Measurements from ENCODE around the gene MED8. TPM values are rescaled to one million over a fixed set of nuclear protein-coding genes. Genes with fewer than 3 reads are reported as not detected.

The MED8 gene
- total and polyA plus RNA-seq, 2 of the 8 experiments (the other 6 are each of a cell fraction or from before 2014, with no cell fraction given), result 7.0 to 20.6 TPM

GRCh38 chr1:43405876-43406234, 16.3 kb upstream of the MED8 start:
- H2BK12ac ChIP-seq (ENCODE audit: low read depth, low read length), result no peak overlapping the region
- no peaks in the 10 kb centered on the region for H3K79me1 ChIP-seq (ENCODE audit: low read depth, low read length)
- no peak overlapping the region for H3K23ac ChIP-seq (ENCODE audit: insufficient read length)
- WGBS, 2 experiments (ENCODE audit: extremely low coverage in 1 of 2, insufficient coverage in 1 of 2, insufficient read length in 1 of 2, insufficient replicate concordance in 2 of 2, low coverage in 1 of 2, low lambda C conversion rate in 2 of 2, missing lambda C conversion rate in 1 of 2), result 90 to 100% methylated on average over 1 to 2 of the region's 2 CpGs
- DNase-seq (ENCODE audit: low read depth in 1 of 2, low spot score in 2 of 2) (no peak), FAIRE-seq (no peak)
- H3K36me3 ChIP-seq (ENCODE audit: control insufficient read depth in 2 of 4, insufficient read depth in 4 of 4, low read length in 3 of 4), result peaks cover 0 to 19% (median 4%) of the 10 kb centered on the region in 4 experiments; a peak in 4 of 8 replicates
- CTCF ChIA-PET (ENCODE audit: partially characterized antibody), result interaction anchor here (1.1 to 2.0 kb wide), 2 partner anchors 9 to 167 kb away, joined by 6 to 8 read pairs; no protein-coding TSS in a partner anchor
- POLR2A ChIA-PET (ENCODE audit: partially characterized antibody), result interaction anchor here (0.9 to 1.8 kb wide), 2 partner anchors 9 to 16 kb away, joined by 3 to 6 read pairs; partner anchors contain the start of genes MED8 and SZT2
- no peak overlapping the region for H2BK15ac ChIP-seq (ENCODE audit: low read length)
- H3K79me2 ChIP-seq (ENCODE audit: control insufficient read depth in 1 of 2, insufficient read depth in 2 of 2, low read length in 2 of 2), result no peaks in the 10 kb centered on the region
- H3K9me3 ChIP-seq (ENCODE audit: insufficient read depth in 2 of 2, low read depth in 1 of 2, low read length in 1 of 2), result no peaks in the 10 kb centered on the region
- no peak overlapping the region for H4K91ac ChIP-seq (replicated peaks; ENCODE audit: insufficient read length, low read length)
- no peak overlapping the region for H3K14ac ChIP-seq (ENCODE audit: insufficient read length)
- no peak overlapping the region for H2BK120ac ChIP-seq (replicated peaks; ENCODE audit: low read depth, low read length)
- H3K56ac ChIP-seq (replicated peaks; ENCODE audit: insufficient read length, low read depth, low read length), result no peak overlapping the region
- no peaks in the 10 kb centered on the region for H3K27me3 ChIP-seq (replicated peaks in 1 of 4; ENCODE audit: control insufficient read depth in 3 of 4, extremely low read depth in 1 of 4, insufficient read depth in 3 of 4, low read length in 3 of 4)
- no peaks in the 10 kb centered on the region for H3K4me1 ChIP-seq (replicated peaks in 1 of 4; ENCODE audit: control insufficient read depth in 3 of 4, insufficient read depth in 4 of 4, low read length in 3 of 4)
- no peak overlapping the region for H3K4ac ChIP-seq (replicated peaks; ENCODE audit: insufficient read length, low read depth, low read length)
- H3K18ac ChIP-seq (ENCODE audit: extremely low read depth, low read length), result no peak overlapping the region
- no peak overlapping the region for H3K27ac ChIP-seq (ENCODE audit: low read depth, low read length)
- H2BK5ac ChIP-seq (ENCODE audit: low read depth, low read length), result no peak overlapping the region
- no peak overlapping the region for H2AFZ ChIP-seq (ENCODE audit: low read length)
- no peak overlapping the region for H3K4me3 ChIP-seq (ENCODE audit: extremely low read depth in 1 of 4, insufficient read depth in 2 of 4, low read depth in 3 of 4, low read length in 4 of 4)
- no peak overlapping the region for H3K4me2 ChIP-seq (ENCODE audit: insufficient read depth in 1 of 2, low read depth in 2 of 2, low read length in 2 of 2)
- no peak overlapping the region for H2AK5ac ChIP-seq (ENCODE audit: low read depth, low read length)
- H4K8ac ChIP-seq (ENCODE audit: extremely low read depth, insufficient read depth, low read length), result no peak overlapping the region
- no peaks in the 10 kb centered on the region for H3K23me2 ChIP-seq (ENCODE audit: low read depth, low read length)
- H3K9ac ChIP-seq (replicated peaks in 1 of 4; ENCODE audit: extremely low read depth in 1 of 4, low read depth in 3 of 4, low read length in 3 of 4), result no peak overlapping the region
- no peak for TF ChIP-seq SRF (IDR thresholded peaks at IDR 0.05; ENCODE audit: low read depth, low read length)
- TF ChIP-seq SUZ12 (IDR thresholded peaks at IDR 0.05; ENCODE audit: low read length), result no peak
- no peak for TF ChIP-seq HDAC2 (IDR thresholded peaks at IDR 0.05; ENCODE audit: borderline replicate concordance in 1 of 2, low read depth in 2 of 2, low read length in 2 of 2)
- TF ChIP-seq YY1 (IDR thresholded peaks at IDR 0.05; ENCODE audit: low read depth, low read length), result no peak
- TF ChIP-seq, protein P1, sequence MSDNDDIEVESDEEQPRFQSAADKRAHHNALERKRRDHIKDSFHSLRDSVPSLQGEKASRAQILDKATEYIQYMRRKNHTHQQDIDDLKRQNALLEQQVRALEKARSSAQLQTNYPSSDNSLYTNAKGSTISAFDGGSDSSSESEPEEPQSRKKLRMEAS (IDR thresholded peaks at IDR 0.05), result no peak
- TF ChIP-seq TCF12 (IDR thresholded peaks at IDR 0.05; ENCODE audit: low read depth, low read length), result no peak
- TF ChIP-seq JUN (IDR thresholded peaks at IDR 0.05; ENCODE audit: low read depth, low read length), result no peak
- no peak overlapping the region for H4K5ac ChIP-seq (ENCODE audit: insufficient read length, low read depth, low read length)
- no peaks in the 10 kb centered on the region for H4K20me1 ChIP-seq (replicated peaks in 1 of 2; ENCODE audit: control insufficient read depth in 1 of 2, insufficient read depth in 2 of 2, low read length in 2 of 2)
- H2BK20ac ChIP-seq (ENCODE audit: low read length), result no peak overlapping the region

Measured in H1 (cell line).